HEK293T (cell line): ENCODE data around the gene GAL3ST1.
"Not testable (repeated sequence)": the region's sequence is repeated elsewhere in the genome, so short reads cannot be mapped to it uniquely, and the experiment has no call there.

Source experiments
- BHLHE40 ChIP-seq: fragments of 450-650 bp; IDR thresholded peaks from 2 replicates; pipeline ENCODE4 v1.6.1; 2016; ENCODE audit warnings: mild to moderate bottlenecking, moderate library complexity, borderline replicate concordance
- ELF4 ChIP-seq: fragments of 450-650 bp; IDR thresholded peaks from 2 replicates; pipeline ENCODE4 v1.6.1; 2017; ENCODE audit warnings: antibody characterized with exemption
- FOXA1 ChIP-seq: fragments of 450-650 bp; IDR thresholded peaks from 2 replicates; pipeline ENCODE4 v1.6.1; 2016; ENCODE audit warnings: mild to moderate bottlenecking
- FOXK2 ChIP-seq: fragments of 450-650 bp; IDR thresholded peaks from 2 replicates; pipeline ENCODE4 v1.6.1; 2016; ENCODE audit warnings: mild to moderate bottlenecking
- FOXM1 ChIP-seq: fragments of 450-650 bp; IDR thresholded peaks from 2 replicates; pipeline ENCODE4 v1.6.1; 2017; ENCODE audit warnings: mild to moderate bottlenecking, borderline replicate concordance
- HDGF ChIP-seq: fragments of 450-650 bp; IDR thresholded peaks from 2 replicates; pipeline ENCODE4 v1.6.1; 2017; ENCODE audit warnings: antibody characterized with exemption, borderline replicate concordance
- L3MBTL2 ChIP-seq: fragments of 450-650 bp; conservative IDR thresholded peaks from 2 replicates; pipeline ENCODE4 v1.6.1; 2016; ENCODE audit warnings: mild to moderate bottlenecking
- NFRKB ChIP-seq: fragments of 450-650 bp; IDR thresholded peaks from 2 replicates; pipeline ENCODE4 v1.6.1; 2016; ENCODE audit warnings: mild to moderate bottlenecking, moderate library complexity
- SUZ12 ChIP-seq: fragments of 450-650 bp; IDR thresholded peaks from 2 replicates; pipeline ENCODE4 v1.6.1; 2016; ENCODE audit warnings: mild to moderate bottlenecking
- TARDBP ChIP-seq: fragments of 450-650 bp; IDR thresholded peaks from 2 replicates; pipeline ENCODE4 v1.6.1; 2016

DNA sequence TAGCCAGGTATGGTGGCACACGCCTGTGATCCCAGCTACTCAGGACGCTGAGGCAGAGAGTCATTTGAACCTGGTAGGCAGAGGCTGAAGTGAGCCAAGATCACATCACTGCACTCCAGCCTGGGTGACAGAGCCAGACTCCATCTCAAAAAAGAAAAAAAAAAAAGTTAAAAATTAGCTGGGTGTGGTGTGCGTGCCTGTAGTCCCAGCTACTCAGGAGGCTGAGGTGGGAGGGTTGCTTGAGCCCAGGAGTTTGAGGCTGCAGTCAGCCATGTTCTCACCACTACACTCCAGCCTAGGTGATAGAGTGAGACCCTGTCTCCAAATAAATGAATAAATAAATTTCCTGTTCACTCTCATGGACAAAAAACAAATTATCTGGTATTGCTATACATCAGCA, 33.0 kb downstream of the GAL3ST1 start:
- not testable (repeated sequence) for TF ChIP-seq L3MBTL2, TARDBP, SUZ12, NFRKB, FOXK2, FOXM1, HDGF, FOXA1, BHLHE40, ELF4
